Vagina (tissue), 2 donors: Measurements from ENCODE around the gene SATB1.

ENCODE experiments used
- POLR2A ChIP-seq, 2 donors: fragments of 450-650 bp; IDR thresholded peaks; one replicate each; pipeline ENCODE4 v1.6.1; 2017; ENCODE audit warnings: antibody characterized with exemption in 2 of 2, mild to moderate bottlenecking in 2 of 2, moderate library complexity in 2 of 2
- TF ChIP-seq, protein P1 (sequence below), 3 experiments: fragments of 450-650 bp in 2 of 3; fragments of 200-600 bp in 1 of 3; sonication (generic) in 1 of 3; IDR thresholded peaks; one replicate each; pipeline ENCODE4 v1.5.1; 2017 to 2019; ENCODE audit warnings: antibody characterized with exemption in 3 of 3, mild to moderate bottlenecking in 2 of 3, moderate library complexity in 2 of 3

- TF ChIP-seq, protein P1, sequence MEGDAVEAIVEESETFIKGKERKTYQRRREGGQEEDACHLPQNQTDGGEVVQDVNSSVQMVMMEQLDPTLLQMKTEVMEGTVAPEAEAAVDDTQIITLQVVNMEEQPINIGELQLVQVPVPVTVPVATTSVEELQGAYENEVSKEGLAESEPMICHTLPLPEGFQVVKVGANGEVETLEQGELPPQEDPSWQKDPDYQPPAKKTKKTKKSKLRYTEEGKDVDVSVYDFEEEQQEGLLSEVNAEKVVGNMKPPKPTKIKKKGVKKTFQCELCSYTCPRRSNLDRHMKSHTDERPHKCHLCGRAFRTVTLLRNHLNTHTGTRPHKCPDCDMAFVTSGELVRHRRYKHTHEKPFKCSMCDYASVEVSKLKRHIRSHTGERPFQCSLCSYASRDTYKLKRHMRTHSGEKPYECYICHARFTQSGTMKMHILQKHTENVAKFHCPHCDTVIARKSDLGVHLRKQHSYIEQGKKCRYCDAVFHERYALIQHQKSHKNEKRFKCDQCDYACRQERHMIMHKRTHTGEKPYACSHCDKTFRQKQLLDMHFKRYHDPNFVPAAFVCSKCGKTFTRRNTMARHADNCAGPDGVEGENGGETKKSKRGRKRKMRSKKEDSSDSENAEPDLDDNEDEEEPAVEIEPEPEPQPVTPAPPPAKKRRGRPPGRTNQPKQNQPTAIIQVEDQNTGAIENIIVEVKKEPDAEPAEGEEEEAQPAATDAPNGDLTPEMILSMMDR (IDR thresholded peaks at IDR 0.05), result no peak
- TF ChIP-seq POLR2A (IDR thresholded peaks at IDR 0.05), result no peak
These were observed 22.1 kb downstream of the SATB1 start for GRCh38 chr3:18403061-18403460.
